NCI-H1105 treated with DMSO at 0.1 percent for 48 hours (cell line): ENCODE measurements around the gene GMDS.
"Not testable (repeated sequence)": the region's sequence is repeated elsewhere in the genome, so short reads cannot be mapped to it uniquely, and the experiment has no call there.

Source experiments
- DNase-seq: peaks from one replicate; lab custom pipeline; 2025; lab: John Stamatoyannopoulos, UW

The GMDS gene

DNA sequence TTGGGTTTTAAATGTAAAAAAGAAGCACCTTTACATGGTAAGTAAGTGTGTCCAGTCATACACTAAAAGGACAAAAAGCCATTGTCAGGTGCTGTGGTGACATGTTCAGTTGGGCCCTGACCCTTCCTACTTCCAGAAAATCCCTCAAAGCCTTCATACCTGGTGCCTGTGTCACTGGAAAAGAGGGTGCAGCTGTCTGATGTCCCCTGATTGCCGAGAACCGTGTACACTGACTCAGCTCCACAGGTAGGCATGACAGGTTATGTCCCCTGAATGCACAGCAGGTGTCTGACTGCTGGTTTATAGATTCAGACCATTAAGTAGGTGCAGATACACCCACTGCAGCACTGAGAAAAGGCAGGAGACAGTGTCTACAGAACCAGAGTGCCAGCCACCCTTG is 536.6 kb downstream of the GMDS start:
- no peak for DNase-seq

DNA sequence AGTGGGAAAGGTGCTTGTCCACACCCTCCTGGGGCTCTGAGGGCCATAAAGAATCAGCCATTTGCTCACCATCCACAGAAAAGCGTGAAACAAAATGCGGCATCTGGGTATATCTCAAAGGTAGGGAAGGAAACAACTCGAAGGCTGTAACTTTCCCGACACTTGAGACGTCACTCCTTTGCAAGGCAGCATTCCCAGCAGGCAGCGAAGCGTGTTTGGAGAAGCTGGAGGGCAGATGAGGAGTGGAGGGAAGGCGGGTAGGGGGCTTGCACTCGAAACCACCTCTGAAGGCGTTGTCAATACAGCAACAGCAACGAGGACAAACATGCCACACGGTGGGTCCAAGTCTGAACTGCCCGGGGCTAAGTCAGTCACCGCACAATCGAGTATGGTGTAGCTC is 537.3 kb downstream of the GMDS start:
- DNase-seq = no peak

DNA sequence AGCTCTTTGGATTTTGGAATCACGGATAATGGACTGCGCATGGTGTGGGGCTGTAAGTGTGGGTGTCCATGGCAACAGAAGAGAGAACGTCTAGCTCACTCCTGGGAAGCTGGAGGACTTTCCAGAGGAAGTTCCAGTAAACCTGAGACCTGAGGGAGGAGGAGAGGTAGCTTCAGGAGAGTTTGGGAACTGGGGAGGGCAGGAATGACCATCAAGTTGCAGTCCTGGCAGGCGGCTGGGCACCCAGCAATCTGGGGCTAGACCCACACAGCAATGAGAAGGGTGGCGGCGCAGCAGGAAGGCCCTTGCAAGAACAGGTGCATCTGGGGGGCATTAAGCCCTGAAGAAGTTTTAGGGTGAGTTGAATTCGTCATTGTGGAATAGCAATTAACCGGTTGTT is 539.8 kb downstream of the GMDS start:
- no peak for DNase-seq

DNA sequence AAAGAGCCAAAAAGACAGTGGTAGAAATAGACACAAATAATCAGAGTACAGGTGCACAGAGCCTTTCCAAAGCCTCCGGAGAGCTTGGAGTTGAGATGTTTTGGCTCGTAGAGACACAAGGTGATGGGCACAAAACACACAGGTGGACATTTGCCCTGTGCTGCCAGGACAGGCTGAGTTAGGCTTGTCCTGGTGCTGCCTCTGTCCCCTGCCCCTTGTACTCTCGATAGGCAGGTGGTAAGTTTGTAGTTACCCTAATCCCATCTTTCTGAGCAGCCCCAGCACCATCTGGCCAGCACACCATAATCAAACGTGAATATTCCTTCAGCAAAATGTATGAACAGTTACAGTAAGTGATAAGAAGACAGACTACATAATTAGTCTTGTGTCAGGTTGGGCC is 540.2 kb downstream of the GMDS start:
- no peak for DNase-seq

DNA sequence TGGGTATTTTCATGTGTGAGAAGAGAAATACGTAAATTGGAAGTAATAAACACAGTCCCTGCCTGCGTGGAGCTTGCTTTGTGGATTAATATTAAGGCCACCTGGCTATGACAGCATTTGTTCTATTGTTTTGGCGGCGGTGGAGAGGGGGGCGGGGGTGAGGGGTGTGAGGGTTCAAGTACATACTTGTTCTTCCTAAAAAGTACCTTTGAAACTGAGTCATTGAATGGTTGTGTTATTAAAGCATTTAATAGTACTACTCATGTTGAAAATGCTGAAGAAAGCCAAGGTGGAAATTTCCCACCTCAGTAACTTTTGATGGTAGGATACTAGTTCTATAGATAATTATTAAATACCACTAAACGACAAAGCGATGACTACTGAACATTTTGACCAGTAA is 540.7 kb downstream of the GMDS start:
- no peak for DNase-seq

DNA sequence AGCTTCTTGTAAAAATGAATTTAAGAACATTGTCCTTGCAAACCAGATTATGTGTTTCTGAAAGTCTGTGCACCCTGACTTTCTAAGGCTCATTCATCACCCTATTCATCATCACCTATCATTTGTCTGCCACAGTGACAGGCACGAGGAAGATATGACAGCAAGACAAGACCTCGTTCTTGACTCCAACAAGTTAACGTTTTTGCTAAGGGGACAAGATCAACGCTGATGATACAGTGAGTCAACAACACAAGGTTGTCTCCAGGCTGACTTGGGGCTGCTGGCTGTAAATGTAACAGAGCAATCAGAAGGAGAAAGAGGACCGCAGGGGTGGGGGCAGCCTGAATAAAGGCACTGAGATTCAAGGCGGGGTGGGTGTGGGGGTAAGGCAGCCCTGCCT is 541.5 kb downstream of the GMDS start:
- no peak for DNase-seq

DNA sequence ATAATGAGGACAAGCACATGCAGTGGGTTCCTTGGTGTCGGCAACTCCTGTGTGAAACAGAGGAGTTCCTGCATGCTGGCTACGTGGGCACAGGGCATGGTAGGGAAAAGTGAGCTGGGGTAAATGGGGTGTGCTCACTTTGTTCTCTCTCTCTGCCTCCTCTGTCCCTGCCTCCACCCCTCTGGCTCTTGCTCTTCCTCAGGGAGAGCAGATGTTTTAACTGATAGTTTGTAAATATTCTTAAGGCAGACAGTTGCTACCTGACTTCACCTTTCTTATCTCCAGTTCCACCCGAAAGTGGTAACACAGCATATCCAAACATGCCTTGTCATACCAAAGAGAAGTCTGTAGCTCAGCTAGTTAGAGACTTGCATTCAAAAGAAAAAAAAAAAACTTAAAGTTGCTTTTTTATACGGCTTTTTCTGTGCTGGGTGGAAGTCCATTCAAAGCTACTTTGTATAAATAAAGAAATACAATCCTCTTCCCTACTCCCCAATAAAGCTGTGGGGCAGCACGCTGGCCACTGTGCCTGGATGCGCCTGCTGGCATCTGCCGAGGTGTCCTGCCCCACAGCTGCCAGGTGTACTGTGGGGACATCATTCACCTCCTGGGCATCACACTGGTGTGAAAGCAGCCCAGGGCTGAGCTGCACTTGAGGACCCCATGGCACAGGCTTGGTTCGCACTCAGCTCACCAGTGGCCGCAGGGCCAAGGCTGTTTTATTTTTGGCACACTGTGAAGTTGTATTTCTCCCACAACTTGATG is 542.1 kb downstream of the GMDS start:
- DNase-seq = no peak

DNA sequence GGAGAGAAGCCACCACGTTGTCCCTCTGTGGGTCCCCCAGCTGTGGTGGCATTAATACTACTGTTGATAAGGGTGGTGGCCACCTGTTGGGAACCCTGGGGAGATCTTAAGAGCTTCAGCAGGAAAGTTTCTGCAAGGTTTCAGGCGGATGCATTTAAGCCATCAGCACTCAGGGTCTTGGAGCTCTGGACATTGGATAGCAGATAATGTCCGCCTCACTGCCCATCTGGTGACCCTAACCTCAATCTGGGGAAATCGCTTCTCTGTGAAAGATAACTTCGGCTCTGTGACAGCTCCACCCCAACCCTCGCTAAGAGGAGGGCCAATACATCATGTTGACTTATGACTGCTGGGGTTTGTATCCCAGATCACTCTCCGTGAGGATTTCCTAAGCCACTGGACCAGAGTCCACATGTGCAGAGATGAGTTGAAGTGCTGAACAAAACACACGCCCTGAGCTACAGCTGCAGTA is 542.8 kb downstream of the GMDS start:
- no peak for DNase-seq

DNA sequence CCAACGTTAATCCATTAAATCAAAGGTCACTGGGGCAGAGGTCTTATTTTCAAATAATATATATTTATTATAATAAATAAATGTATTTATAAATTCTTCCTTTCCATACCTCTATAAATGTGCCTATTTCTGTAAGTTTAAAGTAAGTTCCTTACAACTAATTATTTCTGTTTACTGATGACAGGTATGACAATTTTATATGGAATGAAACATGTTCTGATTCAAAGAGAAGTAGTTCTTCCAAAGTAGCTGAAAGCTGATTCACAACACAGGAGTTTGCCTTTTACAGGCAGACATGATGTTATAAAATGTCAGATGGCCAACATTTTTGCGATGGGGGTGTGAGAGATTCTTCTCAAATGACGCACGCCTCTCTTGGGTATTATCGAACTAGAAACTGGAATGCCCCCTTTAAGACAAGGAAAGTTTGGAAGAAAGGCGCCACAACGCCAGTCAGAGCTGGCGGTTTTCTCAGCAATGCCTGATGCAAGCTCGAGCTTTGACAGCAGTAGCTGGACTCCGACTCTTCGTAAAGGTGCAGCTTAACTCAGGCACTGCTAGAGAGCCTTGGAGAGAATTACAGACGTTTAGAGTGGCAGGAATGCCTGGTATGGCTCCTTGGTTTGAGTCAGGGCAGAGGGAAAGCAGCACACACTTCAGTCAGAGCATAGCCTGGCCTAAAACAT is 543.6 kb downstream of the GMDS start:
- DNase-seq = no peak

DNA sequence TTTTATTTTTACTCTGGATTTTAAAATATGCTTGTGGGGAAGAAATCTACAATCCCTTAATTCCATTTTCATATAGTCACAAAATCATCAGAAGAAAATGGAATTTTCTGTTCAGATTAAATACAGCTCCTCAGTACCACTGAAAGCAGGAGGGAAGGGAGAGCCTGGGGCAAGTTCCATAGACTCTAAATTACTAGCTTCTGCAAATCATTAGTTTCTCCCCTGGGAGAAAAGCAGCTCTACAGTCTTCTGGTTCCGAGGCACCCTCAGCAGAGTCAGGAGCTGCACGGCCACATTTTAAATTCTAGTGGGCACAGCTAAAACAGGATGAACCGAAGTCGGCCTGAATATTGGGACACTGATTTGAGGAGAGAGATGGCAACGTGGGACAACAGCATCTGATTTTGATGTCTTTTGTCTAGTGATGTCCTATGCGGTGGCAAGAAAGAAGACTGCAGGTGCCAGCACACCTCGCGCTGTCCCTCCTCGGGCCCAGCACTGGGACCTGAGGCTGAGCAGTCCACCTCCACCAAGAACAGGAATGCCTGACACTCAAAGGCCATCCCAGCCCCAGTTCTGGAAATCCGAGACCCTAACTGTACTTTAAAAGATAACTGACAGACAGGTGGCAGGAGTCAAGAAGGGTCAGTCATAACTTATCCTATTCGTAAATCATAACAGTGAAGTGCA is 545.0 kb downstream of the GMDS start:
- DNase-seq = no peak

DNA sequence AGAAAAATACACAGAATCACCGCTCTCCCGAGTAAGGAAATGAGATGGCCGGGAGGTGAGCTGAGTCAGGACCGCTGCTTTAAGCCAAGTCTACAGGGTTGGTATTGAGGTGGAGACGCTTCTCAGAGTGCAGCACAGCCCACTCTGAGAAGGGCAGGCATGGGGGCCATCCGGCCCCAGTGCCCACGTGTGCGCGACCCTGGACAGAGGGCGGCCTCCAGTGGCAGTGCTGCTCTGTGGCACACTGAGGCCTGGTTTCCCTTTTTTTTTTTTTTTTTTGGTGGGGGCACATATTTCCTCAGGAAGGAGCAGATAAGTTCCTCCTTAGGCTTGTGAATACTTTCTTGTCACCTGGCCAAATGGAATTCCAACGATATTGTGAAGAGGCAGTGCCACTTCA is 546.9 kb downstream of the GMDS start:
- DNase-seq = no peak

DNA sequence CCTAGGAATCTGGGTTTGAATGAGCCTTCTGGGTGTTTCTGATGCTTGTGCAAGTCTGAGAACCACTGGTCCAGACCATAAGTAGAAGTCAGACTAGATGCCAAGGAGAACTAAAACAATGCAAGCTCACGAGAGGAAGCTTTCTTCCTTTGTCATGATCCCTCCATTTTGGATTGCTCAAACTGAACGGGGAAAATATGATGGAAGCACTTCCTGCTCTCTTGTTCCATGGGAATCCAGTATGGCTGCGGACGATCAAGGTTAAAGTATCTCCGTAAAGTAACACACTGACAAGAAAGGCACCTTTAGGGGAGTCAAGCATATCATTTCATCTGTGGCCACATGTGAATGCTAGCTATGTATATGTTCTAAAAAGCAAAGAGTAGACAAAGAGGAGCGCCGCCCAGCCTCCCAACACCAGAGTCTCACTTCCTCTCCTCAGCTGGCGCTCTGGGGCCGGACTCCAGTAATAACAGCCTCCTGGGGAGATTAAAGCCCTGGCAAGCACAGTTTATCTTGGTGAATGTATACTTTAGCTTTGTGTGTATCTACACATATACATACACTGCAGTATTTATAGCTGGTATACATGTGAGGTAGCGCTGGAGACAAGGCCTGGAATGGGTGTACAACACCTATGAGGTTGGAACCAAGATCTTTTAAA is 547.6 kb downstream of the GMDS start:
- DNase-seq = no peak

DNA sequence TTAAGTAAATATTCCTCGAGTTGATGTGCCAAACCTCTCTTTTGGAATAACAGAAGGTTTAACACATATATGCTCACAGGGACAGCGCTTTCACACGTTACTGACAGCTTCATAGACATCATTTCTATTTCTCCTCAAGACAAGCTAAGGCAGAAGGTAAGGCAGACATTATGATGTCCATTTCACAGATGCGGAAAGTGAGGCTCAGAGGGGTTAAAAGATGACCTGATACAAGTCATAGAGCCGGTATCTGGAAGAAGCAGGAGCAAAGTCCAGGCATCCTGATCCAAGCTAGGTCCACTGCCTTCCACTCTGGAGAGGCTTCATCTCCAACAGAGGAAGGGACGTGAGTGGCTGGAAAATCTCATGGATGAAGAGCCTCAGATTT is 548.9 kb downstream of the GMDS start:
- DNase-seq = no peak

DNA sequence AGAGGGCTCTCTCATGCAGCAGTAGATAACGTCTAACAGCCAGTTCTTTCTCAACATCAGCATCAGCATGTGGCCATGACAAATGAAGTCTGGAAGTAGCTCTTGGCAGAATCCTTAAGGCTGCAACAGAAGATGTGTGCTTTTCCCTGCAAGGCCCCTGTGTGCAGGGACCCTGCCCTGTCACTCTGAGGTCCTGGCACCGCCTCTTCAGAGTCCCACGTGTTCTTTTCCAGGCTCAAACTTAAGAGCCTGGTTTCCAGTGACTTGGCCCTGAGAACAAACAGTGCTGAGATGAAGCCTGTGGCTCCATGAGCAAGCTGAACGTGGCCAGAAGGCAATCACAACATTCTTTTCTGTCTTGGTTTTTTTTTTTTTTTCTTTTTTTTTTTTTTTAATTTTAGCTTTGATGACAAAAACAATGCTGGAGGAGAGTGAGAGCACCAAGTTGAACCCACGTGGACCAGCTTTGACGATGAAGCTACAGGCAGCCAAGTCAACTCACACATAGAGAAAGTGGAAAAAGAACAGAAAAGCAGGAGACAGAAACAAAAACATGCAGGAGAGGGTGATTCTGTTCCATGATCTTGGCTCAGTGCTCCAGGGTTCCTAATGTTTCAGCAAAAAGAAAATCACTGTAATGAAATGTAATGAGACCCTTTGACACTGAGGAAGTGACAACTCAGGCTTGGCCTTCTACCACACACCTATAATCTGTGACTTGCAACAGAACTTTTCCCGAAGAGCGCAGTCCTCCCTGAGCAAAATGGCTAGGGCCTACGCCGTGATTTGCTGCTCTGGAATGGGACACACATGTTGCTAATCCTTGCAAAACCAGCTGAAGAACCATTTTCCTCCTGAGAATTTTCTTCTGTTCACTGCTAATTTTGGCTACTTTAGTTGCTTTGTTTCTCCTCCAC is 549.6 kb downstream of the GMDS start:
- no peak for DNase-seq

DNA sequence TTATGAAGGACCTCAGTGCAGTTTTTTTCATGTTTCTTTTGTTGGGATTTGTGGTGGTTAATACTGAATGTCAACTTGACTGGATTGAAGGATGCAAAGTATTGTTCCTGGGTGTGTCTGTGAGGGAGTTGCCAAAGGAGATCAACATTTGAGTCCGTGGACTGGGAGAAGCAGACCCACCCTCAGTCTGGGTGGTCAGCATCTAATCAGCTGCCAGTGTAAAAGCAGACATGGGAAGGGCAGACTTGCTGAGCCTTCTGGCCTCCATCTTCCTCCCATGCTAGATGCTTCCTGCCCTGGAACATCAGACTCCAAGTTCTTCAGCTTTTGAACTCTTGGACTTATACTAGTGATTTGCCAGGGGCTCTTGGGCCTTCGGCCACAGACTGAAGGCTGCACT is 553.6 kb downstream of the GMDS start:
- not testable (repeated sequence) for DNase-seq

DNA sequence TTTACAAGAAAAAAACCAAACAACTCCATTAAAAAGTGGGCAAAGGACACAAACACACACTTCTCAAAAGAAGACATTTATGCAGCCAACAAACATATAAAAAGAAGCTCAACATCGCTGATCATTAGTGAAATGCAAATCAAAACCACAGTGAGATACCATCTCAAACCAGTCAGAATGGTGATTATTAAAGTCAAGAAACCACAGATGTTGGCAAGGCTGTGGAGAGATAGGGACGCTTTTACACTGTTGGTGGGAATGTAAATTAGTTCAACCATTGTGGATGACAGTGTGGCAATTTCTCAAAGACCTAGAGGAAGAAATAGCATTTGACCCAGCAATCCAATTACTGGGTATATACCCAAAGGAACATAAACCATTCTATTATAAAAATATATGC is 554.7 kb downstream of the GMDS start:
- not testable (repeated sequence) for DNase-seq

DNA sequence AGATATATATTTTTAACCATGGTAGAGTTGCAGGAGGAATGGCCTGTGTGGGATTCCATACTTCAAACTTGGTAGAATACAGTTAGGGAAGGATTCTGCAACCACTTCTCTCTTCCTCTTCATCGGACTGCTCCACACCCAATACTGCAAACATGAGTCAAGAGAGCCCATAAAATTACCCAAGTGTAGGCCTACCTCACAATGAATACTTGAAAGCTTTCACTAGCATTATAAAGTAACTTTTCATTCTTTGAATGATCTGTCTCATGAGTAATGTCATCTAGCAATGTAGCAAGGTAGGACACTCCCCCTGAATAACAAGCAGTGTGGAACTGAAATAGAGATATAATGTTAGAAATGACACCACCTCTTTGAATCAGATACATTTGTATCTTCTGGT is 556.3 kb downstream of the GMDS start:
- no peak for DNase-seq

DNA sequence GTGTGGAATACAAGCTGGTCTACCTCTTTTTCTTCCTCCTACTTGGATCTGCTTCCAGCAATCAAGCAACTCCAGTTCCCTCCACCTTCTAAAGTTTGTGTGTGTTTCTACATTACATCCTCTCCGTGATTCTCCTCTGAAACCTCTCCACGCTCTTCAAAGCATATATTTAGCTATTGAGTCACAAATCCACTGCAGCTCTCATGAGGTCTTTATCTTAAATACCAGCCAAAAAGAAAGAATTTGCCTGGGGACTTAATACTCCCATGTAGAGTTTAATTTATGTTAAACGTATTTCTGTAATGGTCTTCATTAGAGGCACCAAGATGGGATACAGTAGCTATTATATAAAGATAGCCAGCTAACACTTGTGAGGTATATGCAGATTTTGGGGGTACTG is 557.0 kb downstream of the GMDS start:
- DNase-seq = no peak

DNA sequence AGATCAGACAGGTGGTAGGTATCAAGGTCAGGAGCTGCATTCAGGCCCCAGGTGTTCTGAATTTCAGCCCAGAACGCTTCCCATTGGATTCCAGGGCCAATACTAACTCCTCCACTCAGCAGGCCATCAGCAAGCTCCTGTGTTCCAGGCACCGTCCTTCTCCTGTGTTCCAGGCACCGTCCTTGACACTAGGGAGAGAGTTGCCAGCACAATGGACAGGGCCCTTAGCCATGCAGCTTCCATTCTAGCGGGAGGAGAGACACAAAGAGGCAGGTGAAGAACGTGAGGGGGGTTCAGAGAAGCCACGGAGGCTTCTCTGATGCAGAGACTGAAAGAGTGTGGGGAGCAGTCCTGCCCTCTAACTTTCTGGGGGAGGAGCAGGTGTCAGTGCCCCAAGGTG is 558.0 kb downstream of the GMDS start:
- DNase-seq = no peak

DNA sequence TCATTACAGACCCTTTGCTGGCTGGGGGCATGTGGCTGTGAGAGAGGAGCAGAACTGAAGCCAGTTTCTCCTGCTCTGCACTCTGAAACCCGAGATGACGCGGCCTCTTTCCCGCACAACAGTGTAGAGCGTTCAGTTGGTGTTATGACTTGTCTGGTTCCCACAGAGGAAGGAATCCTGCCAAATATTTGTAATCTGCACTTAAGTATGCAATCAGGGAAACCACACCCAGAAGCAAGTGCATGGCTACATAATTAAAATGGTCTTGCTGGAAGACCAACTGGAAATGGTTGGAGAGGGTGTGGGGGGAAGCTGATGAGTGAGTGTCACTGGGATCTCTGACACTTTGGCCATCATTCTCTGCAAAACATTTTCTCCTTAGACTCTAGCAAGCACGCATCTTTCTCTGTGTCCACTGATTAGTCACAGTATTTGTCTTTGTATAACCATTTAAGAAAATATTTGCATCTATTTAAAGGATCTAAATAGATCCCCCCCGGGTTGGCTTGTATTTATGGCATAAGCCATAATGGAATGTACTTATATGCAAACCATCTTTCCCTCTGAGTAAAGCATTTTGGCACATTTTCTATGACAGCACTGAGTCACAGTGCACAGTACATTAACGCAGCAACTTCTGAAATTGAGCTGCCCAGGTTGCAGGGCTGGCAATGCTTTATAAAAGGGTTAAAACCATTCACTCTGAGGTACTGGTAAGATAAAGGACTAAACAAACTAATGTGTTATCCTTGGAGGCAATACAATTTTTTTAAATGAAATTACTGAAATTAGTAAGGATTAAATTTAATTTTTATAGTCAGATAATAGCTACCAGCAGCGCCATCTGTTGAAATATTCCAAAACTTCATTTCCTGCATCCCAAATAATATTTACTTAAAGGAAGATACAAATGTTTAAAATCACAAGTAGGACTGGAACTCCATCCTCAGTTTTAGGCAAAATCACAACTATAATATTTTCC is 559.0 kb downstream of the GMDS start:
- peak; percentile 84 for DNase-seq
